SK-N-MC (cell line): ENCODE measurements around the gene JPT2.

ENCODE experiments used
- EZH2 ChIP-seq: fragments of 200-600 bp; sonication (generic); IDR thresholded peaks from one replicate; pipeline ENCODE4 v1.6.1; 2017; ENCODE audit warnings: antibody characterized with exemption
- FOXP2 ChIP-seq: optimal IDR thresholded peaks from 2 replicates; pipeline ENCODE3; 2011; ENCODE audit warnings: mild to moderate bottlenecking, moderate library complexity; ENCODE audit not compliant: insufficient read depth; ENCODE audit errors: extremely low read length, control extremely low read depth
- POLR2AphosphoS5 ChIP-seq: IDR thresholded peaks from 2 replicates; pipeline ENCODE4 v1.6.1; 2012; ENCODE audit warnings: mild to moderate bottlenecking, low read depth, low read length, borderline replicate concordance

DNA sequence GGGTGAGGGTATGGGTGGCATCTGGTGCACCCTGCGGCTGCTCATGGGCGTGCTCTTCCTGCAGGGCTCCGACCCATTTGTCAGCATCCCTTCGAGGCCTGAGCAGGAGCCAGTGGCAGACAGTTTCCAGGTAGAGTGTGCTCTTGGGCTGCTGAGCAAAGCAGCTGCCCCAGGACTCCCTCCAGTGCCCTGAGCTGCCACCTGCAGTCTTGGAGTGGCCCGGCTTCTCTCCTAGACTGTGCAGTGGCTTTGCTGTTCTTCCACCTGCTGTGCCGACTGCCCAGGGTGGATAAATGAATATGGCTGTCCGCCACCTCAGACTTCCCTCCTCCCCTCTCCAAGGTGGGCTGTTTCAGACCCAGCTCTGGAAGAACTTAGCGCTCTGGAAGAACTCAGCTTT lies 10.8 kb upstream of the JPT2 start:
- TF ChIP-seq POLR2AphosphoS5 (no peak), EZH2 (no peak), FOXP2 (no peak)
